HG02884 (cell line): ENCODE measurements around the gene PTP4A2.
"Not testable (repeated sequence)": the region's sequence is repeated elsewhere in the genome, so short reads cannot be mapped to it uniquely, and the experiment has no call there.

ENCODE experiments used
- ATAC-seq: cut with Tn5 transposase; IDR thresholded peaks from one replicate; pipeline ENCODE4 v1.9.1; 2021; ENCODE audit warnings: mild to moderate bottlenecking, moderate library complexity; ENCODE audit not compliant: unreplicated experiment

PTP4A2 gene

GRCh38 chr1:31926252-31926651 lies 11.9 kb downstream of the PTP4A2 start:
- no peak for ATAC-seq

GRCh38 chr1:31925824-31926223 lies 12.3 kb downstream of the PTP4A2 start:
- ATAC-seq = not testable (repeated sequence)

GRCh38 chr1:31924839-31925238 lies 13.3 kb downstream of the PTP4A2 start:
- no peak for ATAC-seq

GRCh38 chr1:31923901-31924535 lies 14.2 kb downstream of the PTP4A2 start:
- ATAC-seq = no peak

GRCh38 chr1:31920956-31921355 lies 17.2 kb downstream of the PTP4A2 start:
- no peak for ATAC-seq

GRCh38 chr1:31919591-31919990 lies 18.6 kb downstream of the PTP4A2 start:
- ATAC-seq = no peak

- no peak for ATAC-seq
Observed at GRCh38 chr1:31915438-31915837, 22.7 kb downstream of the PTP4A2 start.

- ATAC-seq = no peak
Observed at GRCh38 chr1:31913968-31914367, 24.2 kb downstream of the PTP4A2 start.

GRCh38 chr1:31912839-31913239 lies 25.3 kb downstream of the PTP4A2 start:
- no peak for ATAC-seq

- no peak for ATAC-seq
Observed at GRCh38 chr1:31911994-31912780, 26.0 kb downstream of the PTP4A2 start.

GRCh38 chr1:31910933-31911332 lies 27.2 kb downstream of the PTP4A2 start:
- ATAC-seq = no peak

GRCh38 chr1:31909691-31910090 lies 28.5 kb downstream of the PTP4A2 start:
- ATAC-seq = no peak

- no peak for ATAC-seq
Observed at GRCh38 chr1:31906557-31906956, 31.6 kb downstream of the PTP4A2 start.

GRCh38 chr1:31905681-31906080 lies 32.5 kb downstream of the PTP4A2 start:
- no peak for ATAC-seq

- ATAC-seq = no peak
Observed at GRCh38 chr1:31905093-31905509, 33.1 kb downstream of the PTP4A2 start.

GRCh38 chr1:31904339-31905092 lies 33.7 kb downstream of the PTP4A2 start:
- no peak for ATAC-seq

- no peak for ATAC-seq
Observed at GRCh38 chr1:31902510-31902860, 35.7 kb downstream of the PTP4A2 start.

GRCh38 chr1:31901838-31902509 lies 36.2 kb downstream of the PTP4A2 start:
- no peak for ATAC-seq

- ATAC-seq = no peak
Observed at GRCh38 chr1:31900790-31901189, 37.4 kb downstream of the PTP4A2 start.

- no peak for ATAC-seq
Observed at GRCh38 chr1:31897526-31898100, 40.6 kb downstream of the PTP4A2 start.
